ENCODE data around the gene RIOK3.
"Not testable (repeated sequence)": the region's sequence is repeated elsewhere in the genome, so short reads cannot be mapped to it uniquely, and the experiment has no call there.

Gene RIOK3

DNA sequence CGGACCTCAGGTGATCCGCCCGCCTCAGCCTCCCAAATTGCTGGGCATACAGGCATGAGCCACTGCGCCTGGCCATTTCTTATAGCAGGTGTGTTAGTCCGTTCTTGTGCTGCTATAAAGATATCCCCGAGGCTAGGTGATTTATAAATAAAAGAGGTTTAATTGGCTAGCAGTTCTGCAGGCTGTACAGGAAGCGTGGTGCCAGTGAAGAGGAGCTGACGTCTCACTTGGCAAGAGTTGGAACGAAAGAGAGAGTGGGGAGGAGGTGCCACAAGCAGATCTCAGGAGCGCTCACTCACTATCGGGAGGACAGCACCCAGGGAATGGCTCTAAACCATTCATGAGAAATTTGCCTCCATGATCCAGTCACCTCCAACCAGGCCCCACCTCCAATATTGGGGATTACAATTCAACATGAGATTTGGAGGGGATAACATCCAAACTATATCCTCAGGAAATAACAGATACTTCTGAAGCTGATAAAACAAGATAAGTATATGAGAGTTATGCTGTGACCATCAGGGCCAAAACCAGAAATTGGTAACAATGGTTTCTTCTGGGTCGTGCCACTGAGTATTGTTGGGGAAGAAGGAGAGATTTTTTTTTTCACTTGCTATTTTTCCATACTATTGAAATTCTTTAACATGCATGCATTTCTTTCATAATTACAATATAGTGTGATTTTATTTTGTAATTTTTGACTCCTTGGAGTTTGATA is 42.8 kb downstream of the RIOK3 start:
- no peak for DNase-seq (ENCODE audit: low read depth in 1 of 2, low spot score in 1 of 2)

DNA sequence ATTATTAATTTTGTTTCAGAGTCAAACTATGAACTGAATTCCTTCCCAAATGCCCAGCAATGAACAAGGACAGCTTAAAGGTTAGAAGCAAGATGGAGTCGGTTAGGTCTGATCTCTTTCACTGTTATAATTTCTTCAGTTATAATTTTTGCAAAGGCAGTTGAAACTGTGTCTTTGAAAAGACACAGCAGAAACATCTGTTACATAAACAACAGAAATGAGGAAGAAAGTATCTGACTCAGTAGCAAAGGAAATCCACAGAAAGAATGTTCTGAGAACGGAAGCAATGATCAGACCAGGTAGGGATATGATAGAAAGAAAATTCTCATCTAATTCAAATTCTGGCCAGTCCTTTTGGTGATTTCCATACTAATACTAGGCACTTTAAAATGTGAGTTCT is 45.0 kb downstream of the RIOK3 start:
- DNase-seq (ENCODE audit: low read depth in 1 of 2, low spot score in 1 of 2) = no peak

DNA sequence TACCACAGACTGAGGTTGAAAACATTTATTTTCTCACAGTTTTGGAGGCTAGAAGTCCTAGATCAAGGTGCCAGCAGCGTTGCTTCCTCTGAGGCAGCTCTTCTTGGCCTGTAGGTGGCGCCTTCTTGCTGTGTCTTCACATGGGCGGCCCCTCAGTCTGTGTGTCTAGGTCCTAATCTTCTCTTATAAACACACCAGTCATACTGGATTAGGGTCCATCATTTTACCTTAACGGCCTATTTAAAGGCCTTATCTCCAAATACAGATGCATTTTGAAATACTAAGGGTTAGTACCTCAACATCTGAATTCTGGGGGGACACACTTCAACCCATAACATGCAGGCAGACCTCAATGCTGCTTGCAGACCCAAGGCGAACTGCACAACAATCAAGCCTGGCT is 45.8 kb downstream of the RIOK3 start:
- DNase-seq (ENCODE audit: low read depth in 1 of 2, low spot score in 1 of 2) = peak; percentile 37 to 42

DNA sequence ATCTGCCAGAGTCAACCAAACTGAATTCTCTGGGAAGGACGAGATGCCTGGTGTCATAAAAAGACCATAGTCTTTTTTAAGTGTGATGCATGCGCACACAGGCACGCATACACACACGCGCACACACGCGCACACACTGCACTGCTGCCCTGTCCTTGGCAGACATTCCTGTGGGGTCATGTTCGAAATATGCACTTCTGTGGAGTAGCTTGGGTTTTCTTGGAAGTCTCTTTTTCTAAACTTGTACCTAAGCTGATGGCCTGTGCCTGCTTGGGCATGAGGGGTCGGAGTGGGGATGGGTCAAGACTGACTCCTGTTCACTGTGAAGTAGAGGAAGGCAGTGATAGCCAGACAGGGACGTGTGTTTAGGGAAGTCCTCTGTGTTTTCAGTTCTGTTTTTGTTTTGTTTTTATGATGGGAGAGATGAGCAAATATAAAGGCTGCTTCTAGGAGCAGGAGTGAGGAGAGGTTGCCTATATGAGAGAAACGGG is 46.2 kb downstream of the RIOK3 start:
- DNase-seq (ENCODE audit: low read depth in 1 of 2, low spot score in 1 of 2) = no peak

DNA sequence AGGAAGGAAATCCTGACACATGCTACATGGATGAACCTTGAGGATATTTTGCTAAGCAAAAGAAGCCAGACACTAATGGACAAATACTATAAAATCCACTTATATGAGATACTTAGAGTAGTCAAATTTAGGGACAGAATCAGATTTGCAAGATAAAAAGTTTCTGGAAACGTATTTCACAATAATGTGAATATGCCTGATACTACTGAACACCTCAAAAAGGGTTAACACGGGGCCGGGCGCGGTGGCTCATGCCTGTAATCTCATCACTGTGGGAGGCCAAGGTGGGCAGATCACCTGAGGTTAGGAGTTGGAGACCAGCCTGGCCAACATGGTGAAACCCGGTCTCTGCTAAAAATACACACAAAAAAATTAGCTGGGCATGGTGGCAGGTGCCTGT is 48.5 kb downstream of the RIOK3 start:
- DNase-seq (ENCODE audit: low read depth in 1 of 2, low spot score in 1 of 2) = no peak

DNA sequence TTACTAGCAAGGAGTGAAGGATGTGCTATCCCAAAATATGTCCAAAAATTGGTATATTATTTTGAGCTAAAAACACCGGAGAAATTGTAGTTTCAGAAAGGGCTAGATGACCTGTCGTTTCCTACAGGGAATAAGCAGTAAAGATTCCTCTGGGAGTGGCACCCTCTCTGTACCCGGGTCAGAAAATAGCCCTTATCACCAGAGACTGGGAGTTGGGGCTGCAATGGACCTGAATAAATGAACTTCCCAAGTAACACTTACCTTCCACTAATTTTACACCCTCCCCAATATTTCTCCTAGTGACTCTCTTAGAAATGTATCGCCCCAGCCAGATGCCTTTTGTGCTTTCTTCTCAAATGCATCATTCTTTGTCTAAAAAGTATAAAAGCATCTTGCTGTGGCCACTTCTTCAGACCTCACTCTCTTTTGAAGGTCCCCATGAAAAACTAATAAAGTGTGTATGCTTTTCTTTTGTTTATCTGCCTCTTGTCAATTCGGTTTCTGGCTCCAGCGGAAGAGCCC is 49.5 kb downstream of the RIOK3 start:
- DNase-seq (ENCODE audit: low read depth in 1 of 2, low spot score in 1 of 2) = no peak

DNA sequence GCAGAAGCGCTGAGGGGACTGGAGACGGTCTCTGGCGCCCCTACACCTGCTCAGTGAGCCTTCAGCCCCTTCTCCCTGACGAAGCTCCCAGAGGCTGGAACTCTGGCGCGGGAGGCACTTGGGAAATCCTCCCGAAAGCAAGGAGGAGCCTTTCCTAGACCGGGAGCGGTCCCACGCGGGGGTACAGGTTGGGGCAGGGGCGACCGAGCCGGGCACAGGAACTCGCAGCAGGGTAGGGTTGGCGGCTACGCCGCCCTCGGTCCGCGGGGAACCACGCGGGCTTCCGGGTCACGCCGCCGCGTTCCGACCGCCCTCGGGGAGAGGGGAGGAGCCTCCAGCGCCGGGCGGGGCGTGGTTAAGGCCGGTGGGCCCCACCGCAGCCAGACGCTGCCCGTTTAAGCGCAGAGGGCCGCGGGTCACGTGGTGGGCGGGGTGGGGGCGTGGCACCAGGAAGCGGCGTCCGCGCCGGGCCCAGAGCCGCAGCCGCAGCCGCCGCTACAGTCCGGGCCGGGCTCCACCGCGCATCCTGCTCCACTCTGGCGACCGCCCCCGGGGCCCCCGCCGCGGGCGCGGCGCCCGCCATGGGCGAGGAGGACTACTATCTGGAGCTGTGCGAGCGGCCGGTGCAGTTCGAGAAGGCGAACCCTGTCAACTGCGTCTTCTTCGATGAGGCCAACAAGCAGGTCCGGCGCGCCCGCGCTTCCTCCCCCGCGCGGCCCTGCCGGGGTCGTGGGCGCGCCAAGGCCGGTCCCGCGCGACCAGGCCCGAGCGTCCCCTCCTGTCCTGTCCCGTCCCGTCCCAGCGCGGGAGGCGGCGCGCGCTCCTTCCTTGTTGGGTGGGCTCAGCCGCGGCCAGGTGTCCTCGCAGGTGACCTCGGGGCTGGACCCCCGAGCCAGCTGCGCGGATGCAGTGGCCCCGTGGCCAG is 50.2 kb downstream of the RIOK3 start, which contains the start of gene RMC1:
Gene RMC1 (plus strand): TSS at position 474 of the 925 bp plus-strand sequence. CDS start 108 bp downstream, at position 582.
- DNase-seq (ENCODE audit: low read depth in 1 of 2, low spot score in 1 of 2) = peak; percentile 97 to 98

DNA sequence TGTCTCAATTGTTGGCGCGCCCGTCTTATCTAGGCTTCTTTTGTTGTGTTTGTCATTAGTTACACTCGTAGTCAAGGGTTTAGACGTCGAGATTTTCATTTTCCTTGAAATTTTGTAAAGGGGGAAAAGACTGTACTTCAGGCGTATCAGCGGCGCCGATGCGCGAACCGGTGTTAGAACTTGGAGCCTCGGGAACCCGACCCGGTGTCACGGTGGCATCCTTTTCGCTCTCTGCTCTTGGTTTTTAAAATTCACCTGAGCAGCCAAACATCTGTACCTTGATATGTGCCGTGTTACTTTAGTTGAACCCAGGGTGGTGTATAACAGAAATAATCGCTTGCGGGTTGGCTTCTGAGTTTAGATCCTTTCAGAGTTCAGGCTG is 50.9 kb downstream of the RIOK3 start:
- no peak for DNase-seq (ENCODE audit: low read depth in 1 of 2, low spot score in 1 of 2)

DNA sequence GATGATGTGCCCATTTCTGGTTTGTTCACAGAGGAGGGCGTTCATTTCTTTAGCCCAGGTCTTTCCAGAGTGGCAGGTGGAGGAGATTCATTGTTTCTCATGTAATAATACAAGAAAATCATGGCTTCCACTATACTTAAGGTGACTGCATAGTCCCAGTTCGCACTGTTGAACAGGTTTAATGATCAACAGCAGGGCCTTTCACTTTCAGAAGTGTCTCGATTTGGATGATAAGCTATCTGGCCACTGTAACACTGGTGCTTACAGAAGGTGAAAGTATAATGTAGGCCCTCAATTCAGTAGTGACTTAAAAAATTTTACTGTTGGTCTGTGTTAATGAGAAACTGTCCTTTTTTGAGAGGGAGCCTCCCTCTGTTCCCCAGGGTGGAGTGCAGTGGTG is 51.6 kb downstream of the RIOK3 start:
- DNase-seq (ENCODE audit: low read depth in 1 of 2, low spot score in 1 of 2) = no peak

DNA sequence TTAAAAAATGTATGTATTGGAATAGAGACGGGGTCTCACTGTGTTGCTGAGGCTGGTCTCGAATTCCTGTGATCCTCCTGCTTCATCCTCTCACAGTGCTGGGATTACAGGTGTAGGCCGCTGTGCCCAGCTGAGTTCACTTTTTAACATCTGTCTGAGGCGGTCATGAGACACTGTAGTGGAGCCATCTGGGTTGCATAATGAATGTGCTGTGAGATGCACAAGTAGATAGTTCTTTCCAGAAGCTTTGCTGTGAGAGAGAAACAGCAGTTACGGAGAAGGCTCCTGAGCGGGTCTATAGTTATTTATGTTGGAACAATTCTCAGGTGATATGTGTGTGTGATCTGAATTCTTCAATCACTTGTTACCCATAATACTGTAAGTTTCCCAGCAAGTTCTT is 53.3 kb downstream of the RIOK3 start:
- DNase-seq (ENCODE audit: low read depth in 1 of 2, low spot score in 1 of 2) = no peak

DNA sequence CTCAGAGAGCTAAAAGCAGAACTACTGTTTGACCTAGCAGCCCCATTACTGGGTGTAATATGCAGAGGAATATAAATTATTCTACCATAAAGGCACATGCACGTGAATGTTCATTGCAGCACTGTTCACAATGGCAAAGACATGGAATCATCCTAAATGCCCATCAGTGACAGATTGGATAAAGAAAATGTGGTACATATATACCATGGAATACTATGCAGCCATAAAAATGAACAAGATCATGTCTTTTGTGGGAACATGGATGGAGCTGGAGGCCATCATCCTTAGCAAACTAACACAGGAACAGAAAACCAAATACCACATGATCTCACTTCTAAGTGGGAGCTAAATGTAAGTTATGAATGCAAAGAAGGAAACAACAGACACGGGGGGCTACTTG is 57.8 kb downstream of the RIOK3 start:
- DNase-seq (ENCODE audit: low read depth in 1 of 2, low spot score in 1 of 2) = not testable (repeated sequence)

DNA sequence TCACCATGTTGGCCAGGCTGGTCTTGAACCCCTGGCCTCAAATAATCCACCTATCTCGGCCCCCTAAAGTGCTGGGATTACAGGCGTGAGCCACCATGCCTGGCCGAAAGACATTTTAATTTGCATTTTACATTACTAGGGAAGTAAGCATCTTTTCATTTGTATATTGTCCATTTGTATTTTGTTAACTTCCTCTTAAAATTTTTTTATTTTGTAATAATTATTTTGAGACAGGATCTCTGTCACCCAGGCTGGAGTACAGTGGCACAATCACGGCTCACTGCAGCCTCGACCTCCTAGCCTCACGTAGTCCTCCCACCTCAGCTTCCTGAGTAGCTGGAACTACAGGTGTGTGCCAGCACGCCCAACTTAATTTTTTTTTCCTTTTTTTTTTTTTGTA is 59.1 kb downstream of the RIOK3 start:
- DNase-seq (ENCODE audit: low read depth in 1 of 2, low spot score in 1 of 2) = not testable (repeated sequence)

DNA sequence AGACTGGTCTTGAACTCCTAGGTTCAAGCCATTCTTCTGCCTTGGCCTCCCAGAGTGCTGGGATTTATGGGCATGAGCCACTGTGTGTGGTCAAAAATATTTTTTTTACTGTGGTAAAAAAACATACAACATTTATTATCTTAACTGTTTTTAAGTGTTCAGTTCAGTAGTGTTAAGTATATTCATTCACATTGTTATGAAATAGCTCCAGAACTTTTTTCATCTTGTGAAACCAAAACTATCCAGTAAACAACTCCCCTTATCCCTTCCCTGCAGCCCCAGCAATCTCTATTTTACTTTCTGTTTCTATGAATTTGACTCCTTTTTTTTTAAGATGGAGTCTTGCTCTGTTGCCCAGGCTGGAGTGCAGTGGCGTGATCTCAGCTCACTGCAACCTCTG is 59.6 kb downstream of the RIOK3 start:
- DNase-seq (ENCODE audit: low read depth in 1 of 2, low spot score in 1 of 2) = no peak

DNA sequence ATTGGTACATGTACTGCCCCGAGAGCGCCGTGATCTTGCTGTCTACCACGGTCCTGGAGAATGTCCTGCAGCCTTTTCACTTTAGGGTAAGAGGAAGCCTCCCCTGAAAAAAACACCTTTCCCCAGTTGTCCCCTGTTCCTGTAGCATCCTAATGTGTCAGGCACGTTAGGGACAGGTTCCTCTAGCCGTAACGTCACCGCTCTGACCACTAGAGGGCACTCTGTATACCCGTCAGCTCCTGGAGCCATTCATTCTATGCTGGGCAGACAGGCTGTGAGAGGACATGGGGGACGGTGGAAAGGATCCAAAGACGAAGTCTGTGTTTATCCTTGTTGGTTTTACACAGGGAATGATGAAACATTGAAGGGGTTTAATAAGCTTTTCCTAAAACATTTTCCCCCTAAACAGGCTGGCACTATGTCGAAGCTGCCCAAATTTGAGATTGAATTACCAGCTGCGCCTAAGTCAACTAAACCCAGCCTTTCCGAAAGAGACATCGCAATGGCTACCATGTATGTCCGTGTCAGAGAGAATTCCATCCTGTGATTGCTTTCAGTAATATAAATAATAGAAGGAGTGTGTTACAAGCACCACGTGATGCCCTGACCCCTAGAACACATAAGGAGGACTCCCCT is 62.9 kb downstream of the RIOK3 start:
- DNase-seq (ENCODE audit: low read depth in 1 of 2, low spot score in 1 of 2) = peak; percentile 48 to 57

DNA sequence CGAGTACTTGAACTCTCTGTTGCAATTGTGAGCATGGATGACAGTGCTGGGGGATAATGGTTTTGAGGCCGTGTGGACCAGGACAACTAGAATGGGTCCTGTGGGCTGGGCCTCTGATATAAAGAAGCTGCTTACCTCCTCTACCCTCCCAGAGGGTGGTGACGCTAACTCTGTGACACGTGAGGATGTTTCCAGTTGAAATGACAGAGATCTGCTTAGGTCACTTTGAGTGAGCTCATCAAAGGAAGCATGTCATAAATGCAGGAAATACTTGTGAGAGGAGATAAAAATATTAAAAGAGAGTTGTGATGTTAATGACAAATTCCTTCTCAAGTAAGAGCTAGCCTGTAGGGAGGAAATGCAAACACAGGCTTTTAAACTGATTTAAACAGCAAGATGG is 66.6 kb downstream of the RIOK3 start:
- DNase-seq (ENCODE audit: low read depth in 1 of 2, low spot score in 1 of 2) = no peak

DNA sequence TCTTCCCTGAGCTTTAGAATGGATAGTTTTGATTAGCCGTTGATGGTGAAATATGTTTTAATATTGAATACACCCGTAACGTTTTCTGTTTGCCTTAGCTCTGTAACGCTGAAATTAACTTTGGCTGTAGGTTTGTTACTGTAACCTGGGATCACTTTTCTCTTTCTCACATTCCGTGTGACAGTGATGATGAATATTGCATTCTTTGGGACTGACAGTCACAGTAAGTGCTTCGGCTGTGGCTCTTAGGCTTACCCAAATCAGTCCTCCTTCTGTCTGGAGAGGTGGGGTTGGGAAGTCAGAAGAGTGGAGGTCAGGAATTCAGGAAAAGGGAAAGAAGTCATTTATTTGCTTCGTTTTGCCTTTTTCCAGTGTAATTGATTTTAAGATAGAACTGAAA is 68.2 kb downstream of the RIOK3 start:
- no peak for DNase-seq (ENCODE audit: low read depth in 1 of 2, low spot score in 1 of 2)

DNA sequence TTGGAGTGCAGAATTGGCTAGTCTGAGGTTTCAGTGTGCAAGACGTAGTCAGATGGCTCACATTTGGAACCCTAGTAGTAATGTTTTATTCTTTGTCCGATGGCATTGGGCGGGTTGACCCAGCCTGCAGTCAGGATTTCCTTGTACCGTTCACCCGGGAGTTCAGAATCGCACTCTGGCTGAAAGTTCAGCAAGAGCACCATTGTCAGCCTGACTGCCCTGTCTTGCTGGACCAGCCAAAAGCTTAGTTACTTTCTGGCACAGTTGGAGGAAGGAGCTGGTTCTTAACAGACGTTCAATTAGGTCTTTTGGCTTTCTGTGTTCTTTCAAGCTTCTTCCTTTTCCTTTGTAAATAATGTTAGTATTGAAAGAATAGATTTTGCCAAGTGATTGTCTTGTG is 68.8 kb downstream of the RIOK3 start:
- DNase-seq (ENCODE audit: low read depth in 1 of 2, low spot score in 1 of 2) = no peak

DNA sequence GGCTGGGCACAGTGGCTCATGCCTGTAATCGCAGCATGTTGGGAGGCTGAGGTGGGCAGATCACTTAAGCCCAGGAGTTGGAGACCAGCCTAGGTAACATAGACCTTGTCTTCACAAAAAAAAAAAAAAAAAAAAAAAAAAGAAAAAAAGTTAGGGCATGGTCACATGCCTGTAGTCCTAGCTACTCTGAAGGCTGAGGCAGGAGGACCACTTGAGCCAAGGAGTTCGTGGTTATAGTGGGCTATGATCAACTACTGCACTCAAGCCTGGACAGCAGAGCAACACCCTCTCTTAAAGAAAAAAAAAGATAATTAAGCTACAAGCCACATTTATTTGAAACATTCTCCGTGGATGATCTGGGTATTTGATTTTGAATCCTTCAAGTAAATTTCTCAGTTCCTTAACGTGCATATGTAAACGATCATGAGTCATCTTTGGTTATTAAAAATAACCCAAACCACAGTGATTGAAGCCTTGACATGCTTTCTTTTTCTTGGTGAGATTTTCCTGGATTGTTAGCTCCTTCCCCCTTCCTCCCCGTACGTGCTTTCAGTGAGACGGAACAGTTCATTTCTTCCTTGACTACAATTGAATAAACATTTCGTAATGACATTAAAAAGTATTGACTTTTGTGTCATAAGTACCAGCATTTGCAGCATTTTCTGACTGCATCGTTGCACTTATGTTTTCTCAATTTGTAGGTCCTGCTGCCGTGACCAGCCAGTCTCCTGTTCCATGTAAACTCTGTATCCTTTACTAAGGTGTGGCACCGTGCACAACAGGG is 70.5 kb downstream of the RIOK3 start:
- DNase-seq (ENCODE audit: low read depth in 1 of 2, low spot score in 1 of 2) = no peak

DNA sequence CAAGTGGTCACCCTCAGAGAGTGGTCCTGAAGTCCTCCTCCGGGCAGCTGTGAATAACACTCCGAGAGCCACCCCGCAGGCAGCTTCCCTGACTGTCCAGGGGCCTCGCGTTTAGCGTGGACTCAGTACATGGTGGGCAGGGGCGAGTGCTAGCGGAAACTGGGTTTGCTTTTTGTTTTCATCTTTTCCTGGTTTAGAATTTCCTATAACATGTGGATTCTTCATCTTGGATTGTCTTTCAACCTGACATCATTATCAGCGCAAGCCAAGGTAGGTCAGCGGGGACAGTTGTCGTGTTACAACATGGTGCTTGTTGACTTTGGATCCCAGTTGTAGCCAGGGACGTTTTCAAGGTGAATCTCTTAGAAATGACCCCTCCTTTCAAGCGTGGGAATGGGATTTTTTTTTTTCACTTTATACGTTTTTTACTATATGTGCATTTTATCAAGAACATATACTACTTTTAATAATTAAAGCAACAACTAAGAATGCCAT is 71.2 kb downstream of the RIOK3 start:
- DNase-seq (ENCODE audit: low read depth in 1 of 2, low spot score in 1 of 2) = no peak

DNA sequence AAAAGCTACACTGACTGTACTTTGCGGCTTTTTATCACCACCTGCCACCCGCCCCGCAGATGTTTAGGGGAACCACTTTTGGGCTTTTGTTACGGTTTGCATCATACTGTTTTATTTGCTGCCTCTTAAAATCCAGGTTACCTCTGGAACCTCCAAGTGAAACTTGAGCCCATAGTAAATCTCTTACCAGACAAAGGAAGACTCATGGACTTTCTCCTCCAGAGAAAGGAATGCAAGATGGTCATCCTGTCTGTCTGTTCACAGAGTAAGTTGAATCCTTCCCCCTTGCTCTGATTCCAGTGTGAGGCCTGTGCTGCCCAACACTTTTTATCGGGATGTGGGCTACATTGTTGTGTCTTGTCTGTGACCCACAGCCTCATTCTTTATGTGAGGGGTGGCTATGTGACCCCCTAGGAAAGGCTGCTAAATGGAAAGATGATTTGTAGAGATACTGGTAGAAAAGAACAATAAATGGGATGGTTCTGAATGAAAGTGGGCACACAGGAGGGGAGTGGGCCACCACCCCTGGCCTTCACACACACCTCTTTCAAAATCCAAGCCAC is 73.5 kb downstream of the RIOK3 start:
- DNase-seq (ENCODE audit: low read depth in 1 of 2, low spot score in 1 of 2) = no peak

Data from activated T-helper 1 cell treated with anti-CD3 and anti-CD28 coated beads, Interleukin-2, amount 50 U/mL, for 16 hours (primary cell).